HepG2 (cell line): ENCODE results near the gene TOMM20. TPM values are rescaled to one million over a fixed set of nuclear protein-coding genes. Genes with fewer than 3 reads are reported as not detected.

ENCODE experiments used
- ATAC-seq: fragments of 200-7000 bp; cut with Tn5 transposase; 3 replicates; pipeline ENCODE4 v1.9.1; 2020; ENCODE audit warnings: mild to moderate bottlenecking, moderate library complexity
- BruUV-seq: library from RNA; stranded (reverse); fragments of 400-500 nt; replicated peaks from 2 replicates; lab custom pipeline; 2021; lab: Mats Ljungman, UMichigan
- CTCF ChIA-PET: fragments of 300-600 bp; formaldehyde crosslinking; extraction: SDS; loops from one replicate; lab custom pipeline; 2021; ENCODE audit warnings: low total read pairs, inconsistent platforms, low intra/inter-chr PET ratio; lab: Yijun Ruan, JAX
- POLR2A ChIA-PET: fragments of 350-600 bp; sonication (Branson Sonifier 250); formaldehyde crosslinking; loops from one replicate; lab custom pipeline; 2020; ENCODE audit warnings: antibody characterized with exemption, inconsistent platforms; lab: Yijun Ruan, JAX
- DNase-seq: peaks from one replicate; pipeline ENCODE4 v3.0.0-alpha.2; 2015; ENCODE audit warnings: low spot score
- FAIRE-seq: peaks from 3 replicates; lab custom pipeline; 2011; peaks lifted over from hg19 to GRCh38; lab: Jason Lieb, UNC
- H2AFZ ChIP-seq: one replicate; pipeline ENCODE4 v1.6.1; 2011; ENCODE audit warnings: low read length, inconsistent platforms
- H3K27ac ChIP-seq: fragments of 300-600 bp; 3 replicates; pipeline ENCODE4 v1.8.0; 2011; ENCODE audit warnings: mixed run types, mild to moderate bottlenecking, mixed read lengths, low read length, inconsistent platforms; ENCODE audit not compliant: insufficient read depth; ENCODE audit errors: extremely low read length
- H3K27me3 ChIP-seq, 2 experiments: fragments of 200-600 bp in 1 of 2; 2 replicates in 1 of 2; 3 replicates in 1 of 2; pipeline versions ENCODE4 v1.6.0 to v1.8.0; 2011; ENCODE audit warnings: low read length in 2 of 2, mild to moderate bottlenecking in 2 of 2, moderate library complexity in 2 of 2, inconsistent platforms in 1 of 2; ENCODE audit not compliant: insufficient read depth in 2 of 2, control insufficient read depth in 1 of 2
- H3K36me3 ChIP-seq, 2 experiments: fragments of 200-600 bp in 1 of 2; replicated peaks in 1 of 2; 2 replicates in 1 of 2; 3 replicates in 1 of 2; pipeline versions ENCODE4 v1.5.1 to v1.8.0; 2011; ENCODE audit warnings: low read length in 2 of 2, inconsistent platforms in 1 of 2; ENCODE audit not compliant: insufficient read depth in 2 of 2, control insufficient read depth in 1 of 2
- H3K4me1 ChIP-seq: 2 replicates; pipeline ENCODE4 v1.5.1; 2012; ENCODE audit warnings: low read length, inconsistent platforms; ENCODE audit not compliant: insufficient read depth
- H3K4me2 ChIP-seq: 2 replicates; pipeline ENCODE4 v1.6.0; 2011; ENCODE audit warnings: low read depth, low read length, inconsistent platforms
- H3K4me3 ChIP-seq, 3 experiments: fragments of 200-600 bp in 1 of 3; sonication (generic), shearing (Covaris generic) in 1 of 3; replicated peaks in 1 of 3; 2 replicates each; pipeline ENCODE4 v1.5.1; 2011 to 2016; ENCODE audit warnings: low read length in 3 of 3, inconsistent platforms in 2 of 3, low read depth in 2 of 3, mild to moderate bottlenecking in 2 of 3, control low read depth in 1 of 3, mixed read lengths in 1 of 3; ENCODE audit not compliant: insufficient read depth in 1 of 3
- H3K79me2 ChIP-seq: one replicate; pipeline ENCODE4 v1.6.1; 2011; ENCODE audit warnings: low read length, inconsistent platforms; ENCODE audit not compliant: insufficient read depth
- H3K9ac ChIP-seq: 2 replicates; pipeline ENCODE4 v1.6.0; 2011; ENCODE audit warnings: mild to moderate bottlenecking, low read depth, low read length, inconsistent platforms; ENCODE audit not compliant: insufficient read depth
- H3K9me3 ChIP-seq: 2 replicates; pipeline ENCODE4 v1.5.1; 2012; ENCODE audit warnings: mild to moderate bottlenecking, low read length
- H4K20me1 ChIP-seq: 2 replicates; pipeline ENCODE4 v1.6.0; 2011; ENCODE audit warnings: inconsistent platforms, mild to moderate bottlenecking, low read length, moderate library complexity; ENCODE audit not compliant: insufficient read depth
- EED ChIP-seq: sonication (generic); formaldehyde crosslinking; IDR thresholded peaks from 2 replicates; pipeline ENCODE4 v1.5.0; 2020; ENCODE audit warnings: mild to moderate bottlenecking, missing genetic modification reagents
- RBFOX2 ChIP-seq: fragments of 200-400 bp; formaldehyde crosslinking; IDR thresholded peaks from 2 replicates; pipeline ENCODE4 v1.6.1; 2017; ENCODE audit warnings: low read depth, mild to moderate bottlenecking, low read length
- ZBTB33 ChIP-seq: sonication (generic); formaldehyde crosslinking; IDR thresholded peaks from 2 replicates; pipeline ENCODE4 v1.4.0; 2020; ENCODE audit warnings: missing genetic modification reagents
- ZNF121 ChIP-seq: sonication (generic); formaldehyde crosslinking; IDR thresholded peaks from 2 replicates; pipeline ENCODE4 v1.5.0; 2020; ENCODE audit warnings: mild to moderate bottlenecking, missing genetic modification reagents
- ZNF235 ChIP-seq: sonication (generic); formaldehyde crosslinking; IDR thresholded peaks from 2 replicates; pipeline ENCODE4 v1.8.1; 2023; ENCODE audit warnings: mild to moderate bottlenecking, missing genetic modification reagents, borderline replicate concordance
- ZNF629 ChIP-seq: sonication (generic); formaldehyde crosslinking; conservative IDR thresholded peaks from 2 replicates; pipeline ENCODE4 v1.5.0; 2020; ENCODE audit warnings: missing genetic modification reagents
- WGBS: methylation state at CpG from one replicate; pipeline ENCODE4 v1.1.6; 2017; ENCODE audit warnings: low lambda C conversion rate; 5-methylcytosine and 5-hydroxymethylcytosine counted together
- in situ Hi-C: cut with HindIII; loops from 2 replicates; pipeline ENCODE4 v1.10.0; 2017; ENCODE audit warnings: low pct_unique_long_range_greater_than_20kb; ENCODE audit not compliant: extremely low pct_ligation_motif_present
- intact Hi-C: fragments of 100-400 bp; cut with micrococcal nuclease; formaldehyde crosslinking; loops from one replicate; pipeline ENCODE4 v1.10.0; 2022; ENCODE audit not compliant: unreplicated experiment
- polyA plus RNA-seq, 8 experiments: library from polyadenylated mRNA; depleted of rRNA in 3 of 8; stranded (reverse) in 7 of 8; unstranded in 1 of 8; fragments of >200 nt; fragmentation: Illumina TruSeq in 4 of 8; extraction: Trizol in 4 of 8; gene quantifications; 2 replicates each; pipeline versions ENCODE4 v1.2.1 to v1.2.3, GENCODE V29; 2011 to 2016; ENCODE audit warnings: low read depth in 4 of 8, missing spikeins in 1 of 8, mixed read lengths in 1 of 8; ENCODE audit not compliant: insufficient read depth in 1 of 8
- total RNA-seq, 5 experiments: library from RNA; depleted of rRNA; stranded (reverse); fragments of >200 nt; fragmentation: Illumina TruSeq; extraction: Trizol; gene quantifications; 2 replicates each; pipeline ENCODE4 v1.2.3, GENCODE V29; 2016; ENCODE audit warnings: low read depth in 1 of 5

TOMM20 gene
- total and polyA plus RNA-seq, 2 of the 13 experiments (the other 11 are each of a cell fraction or from before 2014, with no cell fraction given), result 153 to 376 TPM

GRCh38 chr1:235124665-235125064 is 4.0 kb downstream of the TOMM20 start:
- POLR2A ChIA-PET, result interaction anchor here (0.7 kb wide), 1 partner anchor 161 kb away, joined by 3 read pairs; no protein-coding TSS in a partner anchor
- no TSS peak for BruUV-seq
- H3K4me2 ChIP-seq, result peak overlapping the region; percentile 81
- in situ Hi-C loops, result no loop called here
- intact Hi-C loops, result loop anchor here (5.0 kb wide), 1 partner anchor 38 kb away; the partner anchor contains the start of gene RBM34
- no peaks in the 10 kb centered on the region; a peak in 1 of 5 replicates for H3K27me3 ChIP-seq
- peaks cover 68% of the 10 kb centered on the region for H3K4me1 ChIP-seq
- H3K36me3 ChIP-seq, result peaks cover 6 to 48% of the 10 kb centered on the region in 2 experiments
- H2AFZ ChIP-seq, result no peak overlapping the region
- H4K20me1 ChIP-seq, result peaks cover 75% of the 10 kb centered on the region
- ATAC-seq, result no peak
- DNase-seq, result no peak
- peak overlapping the region; percentile 12 to 51 (median 47); a peak in 4 of 6 replicates for H3K4me3 ChIP-seq
- no peak overlapping the region for H3K27ac ChIP-seq
- H3K79me2 ChIP-seq, result peaks cover 90% of the 10 kb centered on the region
- CTCF ChIA-PET, result no interaction called here
- peak overlapping the region; percentile 32; the same call in 1 of the 2 replicates for H3K9ac ChIP-seq
- WGBS, result 95% methylated on average over 1 of the region's 1 CpG
- no peaks in the 10 kb centered on the region for H3K9me3 ChIP-seq
- FAIRE-seq, result no peak
- TF ChIP-seq EED (CRISPR knock-in tag) (no peak), RBFOX2 (peak; percentile 62; the same call in 1 of the 2 replicates)

- Histone ChIP-seq H2AFZ (no peak overlapping the region), H3K4me3 (peak overlapping the region; percentile 26 to 51 (median 47)), H3K4me1 (peaks cover 62% of the 10 kb centered on the region), H4K20me1 (peaks cover 79% of the 10 kb centered on the region), H3K27me3 (no peaks in the 10 kb centered on the region; a peak in 1 of 5 replicates), H3K9me3 (no peaks in the 10 kb centered on the region), H3K79me2 (peaks cover 96% of the 10 kb centered on the region), H3K9ac (peak overlapping the region; percentile 32; the same call in 1 of the 2 replicates), H3K36me3 (peaks cover 6 to 53% of the 10 kb centered on the region in 2 experiments), H3K27ac (no peak overlapping the region), H3K4me2 (peak overlapping the region; percentile 81)
- CTCF ChIA-PET, result no interaction called here
- DNase-seq (no peak), FAIRE-seq (no peak), ATAC-seq (no peak)
- in situ Hi-C loops, result no loop called here
- intact Hi-C loops, result no loop called here
- WGBS, result 97% methylated on average over 9 of the region's 9 CpGs
- TF ChIP-seq ZNF121 (CRISPR knock-in tag), result 0 out of 2 replicates have a peak, but pooled peaks have one; percentile 14
- TF ChIP-seq ZBTB33, result peak; percentile 75
- TF ChIP-seq ZNF235 (CRISPR knock-in tag), result no peak
- peak; percentile 52; the same call in 1 of the 2 replicates for TF ChIP-seq ZNF629
- POLR2A ChIA-PET, result no interaction called here
- BruUV-seq, result no TSS peak
Observed at GRCh38 chr1:235124111-235124510, 4.5 kb downstream of the TOMM20 start.
